ENCODE data around the gene CERKL. TPM values are rescaled to one million over a fixed set of nuclear protein-coding genes. Genes with fewer than 3 reads are reported as not detected.
"Not testable (repeated sequence)": the region's sequence is repeated elsewhere in the genome, so short reads cannot be mapped to it uniquely, and the experiment has no call there.

CERKL gene, protein sequence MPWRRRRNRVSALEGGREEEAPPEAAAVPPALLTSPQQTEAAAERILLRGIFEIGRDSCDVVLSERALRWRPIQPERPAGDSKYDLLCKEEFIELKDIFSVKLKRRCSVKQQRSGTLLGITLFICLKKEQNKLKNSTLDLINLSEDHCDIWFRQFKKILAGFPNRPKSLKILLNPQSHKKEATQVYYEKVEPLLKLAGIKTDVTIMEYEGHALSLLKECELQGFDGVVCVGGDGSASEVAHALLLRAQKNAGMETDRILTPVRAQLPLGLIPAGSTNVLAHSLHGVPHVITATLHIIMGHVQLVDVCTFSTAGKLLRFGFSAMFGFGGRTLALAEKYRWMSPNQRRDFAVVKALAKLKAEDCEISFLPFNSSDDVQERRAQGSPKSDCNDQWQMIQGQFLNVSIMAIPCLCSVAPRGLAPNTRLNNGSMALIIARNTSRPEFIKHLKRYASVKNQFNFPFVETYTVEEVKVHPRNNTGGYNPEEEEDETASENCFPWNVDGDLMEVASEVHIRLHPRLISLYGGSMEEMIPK
- polyA plus RNA-seq (ENCODE audit: insufficient read depth in 1 of 5, insufficient read length in 5 of 5, low replicate concordance in 1 of 5), result 10 to 100 TPM in 1 of 5 donors, 1 to 10 TPM in 4; 7.1 to 10.6 (median 8.5) TPM
- long read RNA-seq, donor 1, result 0 reads
- long read RNA-seq, donor 2, result 0 reads
- long read RNA-seq, donor 3, result 0 reads
- long read RNA-seq, donor 4, result 0 reads
- long read RNA-seq, donor 5, result 0 reads
- long read RNA-seq, donor 6, result 0 reads
- long read RNA-seq, donor 7, result 0 reads
- long read RNA-seq, donor 8, result 0 reads

- peak in 1 of 2 donors; percentile 13 for DNase-seq
These were observed at the start of gene CERKL for GRCh38 chr2:181656450-181657291. TSS of gene CERKL (minus strand) at chr2:181657105. CDS start at chr2:181657006, 99 bp downstream.

- DNase-seq, result not testable (repeated sequence)
These were observed 45.6 kb upstream of the CERKL start for GRCh38 chr2:181702519-181702918.

GRCh38 chr2:181698223-181698622 is 41.3 kb upstream of the CERKL start:
- DNase-seq, result no peak

GRCh38 chr2:181697571-181697970 is 40.7 kb upstream of the CERKL start:
- no peak for DNase-seq

DNA sequence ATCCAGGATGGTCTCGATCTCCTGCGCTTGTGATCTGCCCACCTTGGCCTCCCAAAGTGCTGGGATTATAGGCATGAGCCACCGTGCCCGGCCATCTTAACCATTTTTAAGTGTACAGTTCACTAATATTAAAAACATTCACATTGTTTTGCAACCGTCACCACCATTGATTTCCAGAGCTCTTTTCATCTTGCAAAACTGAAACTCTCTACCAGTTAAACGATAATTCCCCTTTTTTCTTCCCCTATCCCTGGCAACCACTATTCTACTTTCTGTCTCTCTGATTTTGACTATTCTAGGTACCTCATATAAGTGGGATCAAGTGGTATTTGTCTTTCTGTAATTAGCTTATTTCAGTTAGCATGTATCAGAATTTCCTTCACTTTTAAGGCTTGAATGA is 40.2 kb upstream of the CERKL start:
- no peak for DNase-seq

GRCh38 chr2:181694271-181694670 is 37.4 kb upstream of the CERKL start:
- no peak for DNase-seq

- no peak for DNase-seq
These were observed 34.0 kb upstream of the CERKL start for GRCh38 chr2:181690860-181691259.

DNA sequence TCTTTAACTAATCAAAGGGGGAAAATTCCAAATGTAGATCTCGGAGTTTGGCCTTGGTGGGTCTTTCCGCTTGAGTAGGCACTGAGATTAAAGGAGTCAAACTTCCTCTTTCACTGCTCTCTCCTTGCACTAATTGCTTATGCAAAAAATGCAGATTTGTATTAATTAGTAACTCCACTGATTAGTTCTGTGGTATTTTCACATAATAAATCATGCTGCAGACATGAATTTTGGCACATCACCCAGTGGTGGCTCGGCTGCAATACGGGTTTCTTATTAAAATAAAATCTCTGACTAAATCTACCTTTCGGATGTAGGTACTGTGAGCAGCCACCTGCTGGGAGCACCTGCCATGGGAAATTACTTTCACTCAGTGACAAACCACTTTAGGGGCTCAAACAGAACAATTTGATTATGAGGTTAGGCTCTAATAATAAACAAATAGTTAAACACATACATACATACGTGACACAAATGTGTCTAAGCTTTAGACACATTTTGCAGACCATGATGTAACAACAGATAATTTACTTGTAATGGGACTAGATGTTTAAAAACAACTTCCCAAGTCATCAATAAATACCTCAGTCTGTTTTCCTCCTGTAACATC is 29.8 kb upstream of the CERKL start:
- no peak for DNase-seq

DNA sequence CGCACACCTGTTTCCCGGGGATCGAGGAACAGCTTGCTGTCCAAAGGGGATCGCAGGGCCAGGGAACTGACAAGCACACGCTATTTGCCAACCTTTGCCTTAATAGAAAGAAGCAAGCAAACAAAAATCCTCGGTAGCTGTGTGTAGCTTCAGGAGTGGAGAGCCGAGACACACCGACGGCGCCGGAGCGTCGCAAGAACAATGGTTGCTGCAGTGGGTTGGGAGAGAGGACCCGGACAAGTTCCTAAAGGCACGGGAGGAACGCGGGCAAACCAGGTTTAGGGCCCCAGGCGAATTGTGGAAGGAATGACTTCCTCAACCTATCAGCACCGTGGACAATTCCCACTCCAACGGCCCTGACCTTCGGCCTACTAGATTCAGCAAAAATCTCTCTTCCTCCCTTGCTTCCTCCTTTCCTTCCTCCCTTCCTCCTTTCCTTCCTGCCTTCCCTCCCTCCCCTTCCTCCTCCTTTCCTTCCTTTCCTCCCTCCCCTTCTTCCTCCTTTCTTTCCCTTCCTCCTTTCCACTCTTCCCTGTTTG is 28.3 kb upstream of the CERKL start:
- DNase-seq, result no peak

DNA sequence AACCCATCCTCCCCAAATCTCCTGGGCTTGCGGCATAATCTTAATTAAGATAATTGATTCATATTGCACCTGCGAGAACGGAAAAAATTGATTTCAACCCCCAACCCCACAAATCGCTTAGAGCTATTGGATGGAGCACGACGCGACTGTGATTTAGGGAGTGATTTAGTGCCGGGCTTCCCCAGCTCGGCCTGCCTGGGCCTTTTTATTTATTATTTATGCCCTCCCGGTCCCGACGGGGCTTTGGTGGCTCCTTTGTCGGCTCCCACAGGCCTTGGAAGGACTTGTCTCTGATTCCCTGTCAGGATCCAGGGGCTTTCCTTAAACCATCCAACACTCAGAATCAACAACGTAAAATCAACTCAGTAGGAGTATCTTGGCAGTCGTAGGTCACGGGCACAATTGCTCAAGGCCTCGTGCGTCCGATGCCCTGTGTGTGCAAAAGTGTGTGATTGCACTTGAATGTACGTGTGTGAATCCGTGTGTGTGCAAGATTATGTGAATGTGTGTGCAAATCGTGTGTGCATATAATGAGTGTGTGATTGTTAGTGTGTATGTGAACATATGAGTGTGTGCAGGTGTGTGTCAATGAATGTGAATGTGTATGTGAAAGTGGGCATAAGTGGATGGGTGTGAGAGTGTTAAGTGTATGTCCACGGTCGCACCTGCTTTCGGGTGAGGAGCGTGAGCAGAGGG is 27.7 kb upstream of the CERKL start:
- no peak for DNase-seq

DNA sequence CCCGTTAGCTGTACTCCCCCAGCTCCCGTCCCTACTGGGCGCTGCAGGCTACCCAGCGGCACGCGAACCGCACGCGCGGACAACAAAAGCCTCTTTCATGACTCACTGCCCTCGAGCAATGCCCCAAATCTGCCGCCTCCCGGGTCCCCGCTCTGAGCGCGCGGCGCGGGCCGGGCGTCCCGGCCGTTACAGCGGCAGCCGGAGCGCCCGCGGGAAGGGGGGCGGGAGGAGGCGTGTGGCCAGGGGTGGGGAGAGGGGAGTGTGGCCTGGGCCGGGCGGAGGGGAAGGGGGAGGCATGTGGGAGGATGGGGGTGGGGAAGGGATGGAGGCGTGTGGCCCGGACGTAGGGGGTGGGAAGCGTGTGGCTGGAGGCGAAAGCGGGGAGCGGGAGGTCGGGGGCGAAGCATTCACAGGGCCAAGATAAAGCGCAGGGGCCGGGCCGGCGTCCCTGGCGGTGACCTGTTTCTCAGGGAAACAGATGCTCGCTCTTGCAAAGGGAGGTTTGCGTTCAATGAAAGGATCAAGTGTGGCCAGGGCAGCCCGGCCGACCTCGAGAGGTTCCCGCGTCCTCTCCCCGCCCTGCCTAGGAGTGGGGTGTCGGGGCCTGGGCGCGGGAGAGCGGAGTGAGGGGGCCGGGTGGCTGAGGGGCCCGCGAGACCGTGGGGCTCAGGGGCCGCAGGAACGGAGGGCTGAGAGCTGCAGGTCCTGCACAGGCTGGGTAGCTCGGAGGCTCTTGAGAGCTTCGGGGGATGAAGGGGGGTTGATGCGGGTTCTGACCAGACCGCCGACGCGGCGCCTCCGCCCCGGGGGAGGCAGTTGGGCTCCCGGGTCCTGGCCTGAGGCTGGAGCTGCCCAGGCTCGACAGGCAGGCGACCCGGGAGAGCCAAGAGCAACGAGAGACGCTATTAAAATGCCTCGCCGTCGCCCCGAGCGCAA is 26.9 kb upstream of the CERKL start:
- DNase-seq, result no peak

GRCh38 chr2:181682795-181683517 is 26.1 kb upstream of the CERKL start:
- DNase-seq, result no peak

GRCh38 chr2:181682026-181682789 is 25.3 kb upstream of the CERKL start:
- no peak for DNase-seq

GRCh38 chr2:181680937-181681811 is 24.3 kb upstream of the CERKL start:
- DNase-seq, result no peak

GRCh38 chr2:181680055-181680936 is 23.4 kb upstream of the CERKL start, which contains the start of gene NEUROD1:
TSS of gene NEUROD1 (minus strand) at chr2:181680517. CDS start at chr2:181678860, 1,657 bp downstream.
- no peak for DNase-seq

DNA sequence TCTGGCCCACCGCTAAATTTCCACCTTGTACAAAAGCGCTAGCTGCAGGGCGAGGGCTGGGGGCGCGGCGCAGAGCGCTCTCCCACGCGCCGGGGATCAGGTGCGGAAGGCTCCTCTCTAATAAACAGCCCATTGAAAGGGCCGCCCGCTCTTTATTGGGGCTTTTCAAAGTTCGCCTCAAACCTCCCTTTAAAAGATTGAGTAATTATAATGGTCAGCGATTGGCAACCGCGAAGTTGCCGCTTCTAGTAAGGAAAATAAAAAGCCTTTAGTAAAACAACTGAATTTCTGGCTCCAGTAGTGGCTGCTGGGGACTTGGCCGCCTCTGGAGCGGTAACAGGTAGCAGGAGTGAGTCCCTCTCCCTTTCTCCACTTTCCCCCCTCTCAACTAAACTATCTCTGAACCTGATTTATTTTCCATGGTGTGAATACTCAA is 22.7 kb upstream of the CERKL start:
- DNase-seq, result no peak
